OCI-LY3 (cell line): ENCODE measurements around the gene FAM76B.

Experiments
- H2AFZ ChIP-seq: fragments of 200-600, 300-600 bp; shearing (Covaris generic); 2 replicates; pipeline ENCODE4 v1.6.0; 2014; ENCODE audit warnings: antibody characterized with exemption, low read depth, low read length
- H3K27ac ChIP-seq: fragments of 200-600, 300-600 bp; sonication (generic); 2 replicates; pipeline ENCODE4 v1.5.1; 2014; ENCODE audit warnings: mild to moderate bottlenecking, low read length, moderate library complexity, mixed read lengths
- H3K27me3 ChIP-seq: fragments of 200-600, 300-600 bp; sonication (generic); 2 replicates; pipeline ENCODE4 v1.6.1; 2014; ENCODE audit warnings: low read depth, low read length, mixed read lengths
- H3K36me3 ChIP-seq: fragments of 200-600, 300-600 bp; sonication (generic); replicated peaks from 2 replicates; pipeline ENCODE3; 2014; ENCODE audit warnings: low read depth, low read length, mixed read lengths
- H3K4me1 ChIP-seq: fragments of 300-600, 200-600 bp; sonication (generic); 2 replicates; pipeline ENCODE4 v1.6.1; 2014; ENCODE audit warnings: low read length, mixed read lengths
- H3K4me2 ChIP-seq: fragments of 200-600, 300-600 bp; sonication (generic); 2 replicates; pipeline ENCODE4 v1.6.1; 2014; ENCODE audit warnings: low read length, mixed read lengths
- H3K4me3 ChIP-seq: fragments of 300-600, 200-600 bp; sonication (generic); 2 replicates; pipeline ENCODE4 v1.5.1; 2014; ENCODE audit warnings: antibody characterized with exemption, mild to moderate bottlenecking, low read length, moderate library complexity
- H3K79me2 ChIP-seq: fragments of 300-600, 200-600 bp; shearing (Covaris generic); 2 replicates; pipeline ENCODE4 v1.6.1; 2014; ENCODE audit warnings: mild to moderate bottlenecking, low read length, mixed read lengths
- H3K9ac ChIP-seq: fragments of 300-600, 200-600 bp; shearing (Covaris generic); 2 replicates; pipeline ENCODE4 v1.6.0; 2014; ENCODE audit warnings: mild to moderate bottlenecking, low read length, moderate library complexity
- H3K9me3 ChIP-seq: fragments of 200-600, 300-600 bp; shearing (Covaris generic); 2 replicates; pipeline ENCODE4 v1.6.1; 2014; ENCODE audit warnings: low read length, mixed read lengths; ENCODE audit not compliant: insufficient read depth
- H4K20me1 ChIP-seq: fragments of 200-600, 300-600 bp; sonication (generic); 2 replicates; pipeline ENCODE4 v1.6.1; 2016; ENCODE audit warnings: low read length, mixed read lengths; ENCODE audit not compliant: insufficient read depth
- EZH2phosphoT487 ChIP-seq: fragments of 200-600 bp; shearing (Covaris generic); IDR thresholded peaks from 2 replicates; pipeline ENCODE4 v1.6.1; 2018; ENCODE audit warnings: antibody characterized with exemption, mixed run types, low read depth
- TF ChIP-seq, protein P1 (sequence below): fragments of 200-600, 300-600 bp; sonication (generic); IDR thresholded peaks from 2 replicates; pipeline ENCODE4 v1.5.1; 2014; ENCODE audit warnings: antibody characterized with exemption, low read length, low read depth

Gene FAM76B

DNA sequence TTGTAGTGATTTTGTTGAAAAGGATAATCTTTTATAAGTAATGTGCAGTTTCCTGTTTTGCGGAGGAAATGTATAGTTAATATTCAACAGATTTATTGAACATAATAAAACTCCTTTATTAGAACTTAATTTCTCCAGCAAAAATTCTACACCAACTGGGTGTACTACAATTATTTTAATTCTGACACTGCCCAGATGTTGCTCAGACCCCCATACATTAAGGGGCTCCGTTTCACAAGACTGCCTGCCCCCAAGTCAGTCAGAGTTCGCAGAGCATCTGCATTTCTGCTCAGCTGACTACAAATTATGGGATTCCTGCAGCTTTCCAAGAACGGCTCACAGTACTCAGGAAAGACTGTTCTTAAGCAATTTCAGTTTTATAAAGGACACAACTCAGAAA is 6.9 kb upstream of the FAM76B start:
- H3K36me3 ChIP-seq, result peaks cover 11% of the 10 kb centered on the region
- H4K20me1 ChIP-seq, result peaks cover 28% of the 10 kb centered on the region
- no peak overlapping the region for H3K4me2 ChIP-seq
- no peaks in the 10 kb centered on the region for H3K9me3 ChIP-seq
- peaks cover 53% of the 10 kb centered on the region for H3K79me2 ChIP-seq
- TF ChIP-seq, protein P1, sequence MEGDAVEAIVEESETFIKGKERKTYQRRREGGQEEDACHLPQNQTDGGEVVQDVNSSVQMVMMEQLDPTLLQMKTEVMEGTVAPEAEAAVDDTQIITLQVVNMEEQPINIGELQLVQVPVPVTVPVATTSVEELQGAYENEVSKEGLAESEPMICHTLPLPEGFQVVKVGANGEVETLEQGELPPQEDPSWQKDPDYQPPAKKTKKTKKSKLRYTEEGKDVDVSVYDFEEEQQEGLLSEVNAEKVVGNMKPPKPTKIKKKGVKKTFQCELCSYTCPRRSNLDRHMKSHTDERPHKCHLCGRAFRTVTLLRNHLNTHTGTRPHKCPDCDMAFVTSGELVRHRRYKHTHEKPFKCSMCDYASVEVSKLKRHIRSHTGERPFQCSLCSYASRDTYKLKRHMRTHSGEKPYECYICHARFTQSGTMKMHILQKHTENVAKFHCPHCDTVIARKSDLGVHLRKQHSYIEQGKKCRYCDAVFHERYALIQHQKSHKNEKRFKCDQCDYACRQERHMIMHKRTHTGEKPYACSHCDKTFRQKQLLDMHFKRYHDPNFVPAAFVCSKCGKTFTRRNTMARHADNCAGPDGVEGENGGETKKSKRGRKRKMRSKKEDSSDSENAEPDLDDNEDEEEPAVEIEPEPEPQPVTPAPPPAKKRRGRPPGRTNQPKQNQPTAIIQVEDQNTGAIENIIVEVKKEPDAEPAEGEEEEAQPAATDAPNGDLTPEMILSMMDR, result no peak
- TF ChIP-seq EZH2phosphoT487, result no peak
- H3K4me3 ChIP-seq, result no peak overlapping the region
- no peak overlapping the region for H2AFZ ChIP-seq
- no peaks in the 10 kb centered on the region for H3K27me3 ChIP-seq
- H3K27ac ChIP-seq, result no peak overlapping the region
- no peak overlapping the region for H3K9ac ChIP-seq
- H3K4me1 ChIP-seq, result peaks cover 7% of the 10 kb centered on the region

DNA sequence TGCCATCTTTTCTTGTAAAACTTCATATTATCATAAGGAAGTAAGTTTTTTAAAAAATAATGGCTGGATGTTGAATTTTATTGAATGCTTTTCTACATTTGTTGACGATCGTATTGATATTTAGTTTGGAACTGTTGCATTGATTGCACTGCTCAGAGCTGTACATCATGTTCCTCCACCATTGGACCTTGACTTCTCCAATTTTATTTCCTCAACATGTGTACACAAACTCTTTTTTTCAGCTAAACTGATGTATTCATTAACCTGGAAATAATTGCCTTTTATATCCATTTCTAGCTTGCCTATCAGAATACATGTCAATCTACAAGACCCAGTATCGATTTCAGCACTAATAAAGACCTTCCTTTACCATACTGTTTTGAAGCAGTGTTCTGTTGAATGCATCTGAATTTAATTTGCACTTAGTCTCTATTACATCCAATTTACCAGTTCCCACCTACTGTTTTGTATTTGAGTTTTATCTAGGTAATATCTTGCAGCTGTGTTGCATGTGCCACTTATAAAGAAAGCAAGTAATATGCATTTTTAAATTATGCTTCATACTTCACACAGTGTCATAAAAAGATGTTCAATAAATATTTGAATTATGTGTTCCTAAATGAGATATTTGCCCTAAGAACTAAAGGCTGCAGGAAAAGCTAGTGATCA is 6.2 kb upstream of the FAM76B start:
- peaks cover 9% of the 10 kb centered on the region for H3K4me1 ChIP-seq
- no peak overlapping the region for H3K4me3 ChIP-seq
- H4K20me1 ChIP-seq, result peaks cover 29% of the 10 kb centered on the region
- H2AFZ ChIP-seq, result no peak overlapping the region
- H3K79me2 ChIP-seq, result peaks cover 60% of the 10 kb centered on the region
- no peak overlapping the region for H3K27ac ChIP-seq
- no peak overlapping the region for H3K4me2 ChIP-seq
- no peak for TF ChIP-seq EZH2phosphoT487
- TF ChIP-seq, protein P1, result no peak
- no peak overlapping the region for H3K9ac ChIP-seq
- H3K9me3 ChIP-seq, result no peaks in the 10 kb centered on the region
- H3K27me3 ChIP-seq, result no peaks in the 10 kb centered on the region
- peaks cover 6% of the 10 kb centered on the region for H3K36me3 ChIP-seq

DNA sequence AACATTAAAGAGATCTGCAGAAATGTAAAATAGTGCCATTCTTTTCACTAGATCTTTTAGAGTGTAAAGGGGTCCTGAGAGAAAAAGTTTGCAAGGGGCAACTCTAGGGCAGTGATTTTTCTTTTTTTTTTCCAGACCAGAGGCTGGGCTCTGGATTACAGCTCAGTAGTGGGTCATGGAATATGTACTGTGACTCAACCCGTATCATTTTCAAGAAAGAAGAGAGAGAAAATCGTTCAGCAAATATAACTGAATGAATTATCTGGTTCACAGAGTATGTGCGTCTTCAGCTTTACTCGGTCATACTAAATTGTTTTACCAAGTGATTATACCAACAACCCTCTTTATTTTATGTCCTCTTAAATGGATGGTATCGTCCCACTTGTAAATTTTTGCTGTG is 4.5 kb upstream of the FAM76B start:
- Histone ChIP-seq H3K27ac (no peak overlapping the region), H3K9ac (no peak overlapping the region), H3K79me2 (peaks cover 67% of the 10 kb centered on the region), H3K36me3 (peaks cover under 1% of the 10 kb centered on the region), H3K4me2 (no peak overlapping the region), H3K9me3 (no peaks in the 10 kb centered on the region), H3K4me1 (peaks cover 9% of the 10 kb centered on the region), H3K4me3 (no peak overlapping the region), H2AFZ (no peak overlapping the region), H3K27me3 (no peaks in the 10 kb centered on the region), H4K20me1 (peaks cover 29% of the 10 kb centered on the region)
- TF ChIP-seq, protein P1, result no peak
- TF ChIP-seq EZH2phosphoT487, result no peak

DNA sequence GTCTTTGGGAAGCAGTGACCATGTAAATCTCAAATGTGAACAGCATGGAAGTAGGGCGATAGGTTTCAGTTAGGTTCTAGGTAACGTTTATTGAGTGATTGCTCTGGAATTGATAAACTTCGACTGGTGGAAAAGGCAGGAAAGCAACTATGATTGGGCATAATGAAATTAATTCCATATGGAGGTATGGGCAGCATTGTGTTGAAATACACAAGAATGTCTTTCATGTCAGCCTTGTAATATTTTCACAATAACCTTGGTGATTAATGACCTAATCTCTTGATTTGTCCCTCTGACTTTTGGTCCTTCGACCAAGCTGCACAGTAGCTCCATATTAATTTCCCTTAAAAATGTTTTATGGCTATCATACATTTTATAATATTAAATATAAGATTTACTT is 3.5 kb upstream of the FAM76B start:
- no peaks in the 10 kb centered on the region for H3K27me3 ChIP-seq
- peaks cover 13% of the 10 kb centered on the region for H3K4me1 ChIP-seq
- no peak overlapping the region for H3K4me2 ChIP-seq
- H3K9me3 ChIP-seq, result no peaks in the 10 kb centered on the region
- H3K27ac ChIP-seq, result no peak overlapping the region
- no peak overlapping the region for H3K9ac ChIP-seq
- peaks cover 77% of the 10 kb centered on the region for H3K79me2 ChIP-seq
- H2AFZ ChIP-seq, result no peak overlapping the region
- H3K4me3 ChIP-seq, result no peak overlapping the region
- TF ChIP-seq EZH2phosphoT487, result no peak
- TF ChIP-seq, protein P1, result no peak
- peaks cover 29% of the 10 kb centered on the region for H4K20me1 ChIP-seq
- H3K36me3 ChIP-seq, result no peaks in the 10 kb centered on the region
